Smooth muscle cell (in vitro differentiated cells): ENCODE results near the gene RND2. TPM values are rescaled to one million over a fixed set of nuclear protein-coding genes. Genes with fewer than 3 reads are reported as not detected.

ENCODE experiments used
- DNase-seq: peaks from one replicate; lab custom pipeline; 2025; ENCODE audit not compliant: unreplicated experiment; lab: John Stamatoyannopoulos, UW
- H2AFZ ChIP-seq: fragments of 200-600 bp; sonication (generic); 2 replicates; pipeline ENCODE4 v1.6.0; 2016; ENCODE audit warnings: antibody characterized with exemption, low read depth, mild to moderate bottlenecking
- H3F3A ChIP-seq: fragments of 200-600 bp; sonication (generic); 2 replicates; pipeline ENCODE4 v1.6.0; 2017; ENCODE audit warnings: antibody characterized with exemption, low read depth
- H3K27ac ChIP-seq: fragments of 200-600 bp; sonication (generic); 2 replicates; pipeline ENCODE4 v1.5.1; 2016; ENCODE audit warnings: low read depth, mild to moderate bottlenecking
- H3K27me3 ChIP-seq: fragments of 200-600 bp; sonication (generic); 2 replicates; pipeline ENCODE4 v1.6.1; 2016; ENCODE audit warnings: low read depth, mild to moderate bottlenecking
- H3K36me3 ChIP-seq: fragments of 200-600 bp; sonication (generic); 2 replicates; pipeline ENCODE4 v1.5.1; 2016; ENCODE audit warnings: low read depth
- H3K4me1 ChIP-seq: fragments of 200-600 bp; sonication (generic); 2 replicates; pipeline ENCODE4 v1.5.1; 2016; ENCODE audit warnings: low read depth
- H3K4me2 ChIP-seq: fragments of 200-600 bp; sonication (generic); 2 replicates; pipeline ENCODE4 v1.6.0; 2016; ENCODE audit warnings: mild to moderate bottlenecking
- H3K4me3 ChIP-seq: fragments of 200-600 bp; sonication (generic); 2 replicates; pipeline ENCODE4 v1.5.1; 2016; ENCODE audit warnings: mild to moderate bottlenecking
- H3K79me2 ChIP-seq: fragments of 200-600 bp; sonication (generic); 2 replicates; pipeline ENCODE4 v1.6.0; 2016; ENCODE audit warnings: low read depth, mild to moderate bottlenecking
- H3K9ac ChIP-seq: fragments of 200-600 bp; sonication (generic); 2 replicates; pipeline ENCODE4 v1.6.0; 2016; ENCODE audit warnings: low read depth
- H3K9me3 ChIP-seq: fragments of 200-600 bp; sonication (generic); replicated peaks from 2 replicates; pipeline ENCODE4 v1.5.1; 2016; ENCODE audit warnings: low read depth
- H4K20me1 ChIP-seq: fragments of 200-600 bp; sonication (generic); 2 replicates; pipeline ENCODE4 v1.6.0; 2016; ENCODE audit warnings: low read depth
- WGBS: methylation state at CpG from one replicate; pipeline ENCODE4 v1.1.7; 2016; ENCODE audit warnings: low lambda C conversion rate; 5-methylcytosine and 5-hydroxymethylcytosine counted together
- polyA plus RNA-seq: library from polyadenylated mRNA; unstranded; fragments of >200 nt; fragmentation: Nextera tagmentation; extraction: Ambion mirVana; gene quantifications from 2 replicates; pipeline ENCODE4 v1.2.1, GENCODE V29; 2016
- total RNA-seq: library from RNA; depleted of rRNA; stranded (reverse); fragments of >200 nt; gene quantifications from 2 replicates; pipeline ENCODE4 v1.2.3, GENCODE V29; 2014
- TF ChIP-seq, protein P1 (sequence below): fragments of 200-600 bp; sonication (generic); IDR thresholded peaks from 2 replicates; pipeline ENCODE4 v1.5.1; 2017; ENCODE audit warnings: borderline replicate concordance, mild to moderate bottlenecking, antibody characterized with exemption; ENCODE audit not compliant: insufficient read depth, poor library complexity, severe bottlenecking

RND2 gene
- total and polyA plus RNA-seq, 2 experiments from 2014 or later = 0.27 to 1.1 TPM

DNA sequence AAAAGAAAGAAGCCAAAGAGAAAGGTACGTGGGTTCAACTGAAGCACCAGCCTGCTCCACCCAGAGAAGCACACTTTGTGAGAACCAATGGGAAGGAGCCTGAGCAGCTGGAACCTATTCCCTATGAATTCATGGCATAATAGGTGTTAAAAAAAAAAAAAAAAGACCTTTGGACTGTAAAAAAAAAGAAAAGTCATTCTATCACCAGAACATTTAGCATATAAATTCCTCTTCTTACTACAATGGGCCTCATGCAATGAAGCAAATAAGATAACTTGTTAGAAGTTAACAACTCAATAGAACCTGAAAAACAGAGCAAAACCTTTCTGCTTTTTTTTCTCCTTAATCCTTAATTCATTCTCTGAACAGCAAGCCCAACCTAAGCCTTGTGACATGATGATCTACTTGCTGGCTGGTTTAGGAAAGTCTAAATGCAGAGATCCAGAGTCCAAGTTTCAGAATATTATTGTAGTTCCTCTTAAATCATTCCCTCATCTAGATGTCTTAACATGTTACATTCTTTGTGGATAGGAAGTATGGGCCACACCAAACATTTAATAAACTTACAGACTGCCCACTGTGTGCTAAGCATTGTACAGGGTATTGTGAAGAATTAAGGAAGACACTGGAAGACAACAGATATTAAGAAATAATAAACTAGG, 54.7 kb downstream of the RND2 start:
- H3K79me2 ChIP-seq = no peaks in the 10 kb centered on the region
- H3K9me3 ChIP-seq = no peaks in the 10 kb centered on the region
- H3K4me2 ChIP-seq = no peak overlapping the region
- H3K9ac ChIP-seq = no peak overlapping the region
- no peak for DNase-seq
- no peak overlapping the region for H3K27ac ChIP-seq
- H4K20me1 ChIP-seq = no peaks in the 10 kb centered on the region
- H3K36me3 ChIP-seq = no peaks in the 10 kb centered on the region
- no peaks in the 10 kb centered on the region for H3K27me3 ChIP-seq
- TF ChIP-seq, protein P1, sequence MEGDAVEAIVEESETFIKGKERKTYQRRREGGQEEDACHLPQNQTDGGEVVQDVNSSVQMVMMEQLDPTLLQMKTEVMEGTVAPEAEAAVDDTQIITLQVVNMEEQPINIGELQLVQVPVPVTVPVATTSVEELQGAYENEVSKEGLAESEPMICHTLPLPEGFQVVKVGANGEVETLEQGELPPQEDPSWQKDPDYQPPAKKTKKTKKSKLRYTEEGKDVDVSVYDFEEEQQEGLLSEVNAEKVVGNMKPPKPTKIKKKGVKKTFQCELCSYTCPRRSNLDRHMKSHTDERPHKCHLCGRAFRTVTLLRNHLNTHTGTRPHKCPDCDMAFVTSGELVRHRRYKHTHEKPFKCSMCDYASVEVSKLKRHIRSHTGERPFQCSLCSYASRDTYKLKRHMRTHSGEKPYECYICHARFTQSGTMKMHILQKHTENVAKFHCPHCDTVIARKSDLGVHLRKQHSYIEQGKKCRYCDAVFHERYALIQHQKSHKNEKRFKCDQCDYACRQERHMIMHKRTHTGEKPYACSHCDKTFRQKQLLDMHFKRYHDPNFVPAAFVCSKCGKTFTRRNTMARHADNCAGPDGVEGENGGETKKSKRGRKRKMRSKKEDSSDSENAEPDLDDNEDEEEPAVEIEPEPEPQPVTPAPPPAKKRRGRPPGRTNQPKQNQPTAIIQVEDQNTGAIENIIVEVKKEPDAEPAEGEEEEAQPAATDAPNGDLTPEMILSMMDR = no peak
- no peaks in the 10 kb centered on the region for H3K4me1 ChIP-seq
- 91% methylated on average over 1 of the region's 1 CpG for WGBS
- H2AFZ ChIP-seq = no peak overlapping the region
- H3K4me3 ChIP-seq = no peak overlapping the region
- no peaks in the 10 kb centered on the region for H3F3A ChIP-seq

Other genes starting within 250 kb of the RND2 start
- gene WNK4, start 244.6 kb upstream of the RND2 start, total RNA-seq = 0.22 and 0.49 TPM in 2 replicates
- gene WNK4, start 244.6 kb upstream of the RND2 start, polyA plus RNA-seq = 0.39 TPM in 1 of 2 replicates, not detected in the other
- gene COA3, start 226.5 kb upstream of the RND2 start, total RNA-seq = 71.1 and 106 TPM in 2 replicates
- 127 and 147 TPM in 2 replicates for gene COA3, start 226.5 kb upstream of the RND2 start, polyA plus RNA-seq
- not detected in 2 replicates for gene CNTD1, start 226.4 kb upstream of the RND2 start, total RNA-seq
- gene CNTD1, start 226.4 kb upstream of the RND2 start, polyA plus RNA-seq = 0.17 and 0.71 TPM in 2 replicates
- gene BECN1, start 200.9 kb upstream of the RND2 start, total RNA-seq = 57.5 and 66.5 TPM in 2 replicates
- gene BECN1, start 200.9 kb upstream of the RND2 start, polyA plus RNA-seq = 54.8 and 61.9 TPM in 2 replicates
- gene PSME3, start 191.8 kb upstream of the RND2 start, total RNA-seq = 56.5 and 67.1 TPM in 2 replicates
- 85.3 and 87.0 TPM in 2 replicates for gene PSME3, start 191.8 kb upstream of the RND2 start, polyA plus RNA-seq
- 1.6 and 2.3 TPM in 2 replicates for gene AOC2, start 180.7 kb upstream of the RND2 start, total RNA-seq
- 0.91 and 2.1 TPM in 2 replicates for gene AOC2, start 180.7 kb upstream of the RND2 start, polyA plus RNA-seq
- gene AOC3, start 174.0 kb upstream of the RND2 start, total RNA-seq = 0.63 and 0.90 TPM in 2 replicates
- 0.65 and 1.5 TPM in 2 replicates for gene AOC3, start 174.0 kb upstream of the RND2 start, polyA plus RNA-seq
- not detected in 2 replicates for gene G6PC1, start 124.4 kb upstream of the RND2 start, total RNA-seq
- gene G6PC1, start 124.4 kb upstream of the RND2 start, polyA plus RNA-seq = not detected in 2 replicates
- 18.6 and 22.0 TPM in 2 replicates for gene AARSD1, start 60.8 kb upstream of the RND2 start, total RNA-seq
- 48.0 and 74.0 TPM in 2 replicates for gene AARSD1, start 60.8 kb upstream of the RND2 start, polyA plus RNA-seq
- gene PTGES3L, start 45.2 kb upstream of the RND2 start, total RNA-seq = 1.3 and 6.7 TPM in 2 replicates
- 6.8 and 8.3 TPM in 2 replicates for gene PTGES3L, start 45.2 kb upstream of the RND2 start, polyA plus RNA-seq
- 8.2 and 9.3 TPM in 2 replicates for gene RUNDC1, start 44.7 kb upstream of the RND2 start, total RNA-seq
- 15.7 and 19.2 TPM in 2 replicates for gene RUNDC1, start 44.7 kb upstream of the RND2 start, polyA plus RNA-seq
- 1,947 and 2,084 TPM in 2 replicates for gene RPL27, start 26.8 kb upstream of the RND2 start, total RNA-seq
- 963 and 994 TPM in 2 replicates for gene RPL27, start 26.8 kb upstream of the RND2 start, polyA plus RNA-seq
- gene IFI35, start 18.4 kb upstream of the RND2 start, total RNA-seq = 1.5 and 1.9 TPM in 2 replicates
- 6.3 and 7.4 TPM in 2 replicates for gene IFI35, start 18.4 kb upstream of the RND2 start, polyA plus RNA-seq
- gene VAT1, start 2.8 kb upstream of the RND2 start, total RNA-seq = 146 and 174 TPM in 2 replicates
- gene VAT1, start 2.8 kb upstream of the RND2 start, polyA plus RNA-seq = 218 and 229 TPM in 2 replicates
- 17.2 and 22.7 TPM in 2 replicates for gene BRCA1, start 100.1 kb downstream of the RND2 start, total RNA-seq
- gene BRCA1, start 100.1 kb downstream of the RND2 start, polyA plus RNA-seq = 2.7 and 5.4 TPM in 2 replicates
- gene NBR1, start 146.0 kb downstream of the RND2 start, total RNA-seq = 73.9 and 88.5 TPM in 2 replicates
- 43.5 and 47.6 TPM in 2 replicates for gene NBR1, start 146.0 kb downstream of the RND2 start, polyA plus RNA-seq
- 5.8 and 14.3 TPM in 2 replicates for gene TMEM106A, start 186.6 kb downstream of the RND2 start, total RNA-seq
- gene TMEM106A, start 186.6 kb downstream of the RND2 start, polyA plus RNA-seq = 4.6 and 10.4 TPM in 2 replicates
- not detected in 2 replicates for gene CCDC200, start 203.4 kb downstream of the RND2 start, total RNA-seq
- gene CCDC200, start 203.4 kb downstream of the RND2 start, polyA plus RNA-seq = 1.1 and 4.1 TPM in 2 replicates
- not detected in 2 replicates for gene RNU2-1, start 208.7 kb downstream of the RND2 start, total RNA-seq
- gene RNU2-1, start 208.7 kb downstream of the RND2 start, polyA plus RNA-seq = 13.8 and 18.0 TPM in 2 replicates